GM19239 (cell line): ENCODE data around the gene LHPP.

Experiments
- DNase-seq: peaks from one replicate; pipeline ENCODE4 v3.0.0; 2011; ENCODE audit warnings: low spot score; ENCODE audit not compliant: insufficient read length
- FAIRE-seq: peaks from 2 replicates; lab custom pipeline; 2011; peaks lifted over from hg19 to GRCh38; lab: Jason Lieb, UNC

The LHPP gene

GRCh38 chr10:124446830-124447750 lies 14.5 kb upstream of the LHPP start:
- FAIRE-seq, result no peak
- no peak for DNase-seq

GRCh38 chr10:124447751-124448466 lies 13.7 kb upstream of the LHPP start:
- no peak for FAIRE-seq
- DNase-seq, result no peak

- no peak for DNase-seq
- FAIRE-seq, result no peak
Measured at GRCh38 chr10:124448696-124449169, 12.9 kb upstream of the LHPP start.

- no peak for DNase-seq
- FAIRE-seq, result no peak
Measured at GRCh38 chr10:124449170-124450011, 12.2 kb upstream of the LHPP start.

GRCh38 chr10:124450012-124450782 lies 11.4 kb upstream of the LHPP start, which contains the start of gene NKX1-2:
Gene NKX1-2 (minus strand): TSS chr10:124450035. CDS start chr10:124449943, 92 bp downstream.
- FAIRE-seq (no peak), DNase-seq (no peak)

GRCh38 chr10:124450783-124451057 lies 10.9 kb upstream of the LHPP start:
- FAIRE-seq (no peak), DNase-seq (no peak)

GRCh38 chr10:124451276-124451675 lies 10.3 kb upstream of the LHPP start:
- no peak for DNase-seq
- FAIRE-seq, result no peak

- no peak for FAIRE-seq
- no peak for DNase-seq
Measured at GRCh38 chr10:124453960-124454610, 7.5 kb upstream of the LHPP start.

- DNase-seq, result no peak
- FAIRE-seq, result no peak
Measured at GRCh38 chr10:124455441-124455840, 6.2 kb upstream of the LHPP start.

GRCh38 chr10:124458473-124458872 lies 3.1 kb upstream of the LHPP start:
- no peak for FAIRE-seq
- DNase-seq, result no peak

GRCh38 chr10:124458889-124459288 lies 2.7 kb upstream of the LHPP start:
- DNase-seq (no peak), FAIRE-seq (no peak)

- no peak for DNase-seq
- no peak for FAIRE-seq
Measured at GRCh38 chr10:124459395-124459794, 2.2 kb upstream of the LHPP start.

GRCh38 chr10:124460144-124460543 lies 1.5 kb upstream of the LHPP start:
- FAIRE-seq, result no peak

GRCh38 chr10:124462348-124462695 lies 699 bp downstream of the LHPP start:
- FAIRE-seq (no peak), DNase-seq (no peak)

More at GRCh38 chr10:124460144-124460543, 1.5 kb upstream of the LHPP start:
- no peak for DNase-seq

GRCh38 chr10:124464028-124464965 lies 2.7 kb downstream of the LHPP start:
- DNase-seq, result no peak
- FAIRE-seq, result no peak

GRCh38 chr10:124465003-124465776 lies 3.6 kb downstream of the LHPP start:
- FAIRE-seq (peak; percentile 83), DNase-seq (peak; percentile 32)

- DNase-seq, result no peak
- FAIRE-seq, result no peak
Measured at GRCh38 chr10:124465777-124466488, 4.3 kb downstream of the LHPP start.
